ENCODE results near the gene ZBTB25. TPM values are rescaled to one million over a fixed set of nuclear protein-coding genes. Genes with fewer than 3 reads are reported as not detected.

The ZBTB25 gene
- total and polyA plus RNA-seq, 10 of the 15 experiments (the other 5 are each of a cell fraction or from before 2014, with no cell fraction given) = 4.1 to 33.9 (median 9.7) TPM

- RAD21 ChIA-PET (ENCODE audit: unreplicated experiment) = interaction anchor here (0.7 to 1.5 kb wide), 5 partner anchors 10 to 173 kb away, joined by 3 to 5 read pairs (median 3); no protein-coding TSS in a partner anchor
- no peaks in the 10 kb centered on the region for H4K20me1 ChIP-seq (ENCODE audit: control insufficient read depth, insufficient read depth)
- ATAC-seq = peak; percentile 67
- peaks cover 9% of the 10 kb centered on the region for H3K4me1 ChIP-seq (ENCODE audit: control insufficient read depth, insufficient read depth, low read length)
- intact Hi-C loops (cut with micrococcal nuclease; ENCODE audit: unreplicated experiment) = no loop called here
- FAIRE-seq = no peak
- H3K9ac ChIP-seq (ENCODE audit: control insufficient read depth, insufficient read depth, low read length) = no peak overlapping the region
- no peak overlapping the region for H3K4me2 ChIP-seq (ENCODE audit: control insufficient read depth, insufficient read depth)
- POLR2A ChIA-PET = interaction anchor here (0.7 to 2.4 kb wide), 5 partner anchors 9 to 70 kb away, joined by 3 to 12 read pairs (median 4); partner anchors contain the start of gene MTHFD1
- DNase-seq (ENCODE audit: low read depth, low spot score) = no peak
- no peak overlapping the region for H3K4me3 ChIP-seq
- no peak overlapping the region for H3K27ac ChIP-seq (ENCODE audit: control insufficient read depth, insufficient read depth)
- no peak overlapping the region for H2AFZ ChIP-seq (ENCODE audit: control insufficient read depth, low read depth, low read length)
- CTCF ChIA-PET = interaction anchor here (1.0 to 1.3 kb wide), 3 partner anchors 11 to 59 kb away, joined by 3 to 4 read pairs (median 3); no protein-coding TSS in a partner anchor
- no peak for TF ChIP-seq TCF3 (IDR thresholded peaks at IDR 0.05; ENCODE audit: borderline replicate concordance, insufficient read depth, low read depth, low read length)
- no peak for TF ChIP-seq PAX8 (IDR thresholded peaks at IDR 0.05)
- peak; percentile 72 for TF ChIP-seq ZNF384 (IDR thresholded peaks at IDR 0.05; ENCODE audit: borderline replicate concordance, low read depth, low read length)
- TF ChIP-seq MEF2B (IDR thresholded peaks at IDR 0.05; ENCODE audit: partially characterized antibody, poor library complexity, severe bottlenecking) = peak; percentile 33
- no peak for TF ChIP-seq RAD51 (IDR thresholded peaks at IDR 0.05)
- 0 out of 2 replicates have a peak, but pooled peaks have one; percentile 25 for TF ChIP-seq NBN (IDR thresholded peaks at IDR 0.05)
- TF ChIP-seq NR2C2 (IDR thresholded peaks at IDR 0.05; ENCODE audit: borderline replicate concordance, control insufficient read depth, insufficient read length, low read depth) = no peak
- TF ChIP-seq ATF7 (IDR thresholded peaks at IDR 0.05; ENCODE audit: low read depth) = peak; percentile 34; the same call in 1 of the 2 replicates
- no peak for TF ChIP-seq CBX3 (IDR thresholded peaks at IDR 0.05; ENCODE audit: borderline replicate concordance, low read depth)
- no peak for TF ChIP-seq DPF2 (IDR thresholded peaks at IDR 0.05)
- TF ChIP-seq POLR2AphosphoS5 (IDR thresholded peaks at IDR 0.05; ENCODE audit: low read length) = no peak
- TF ChIP-seq ZNF274 (IDR thresholded peaks at IDR 0.05; ENCODE audit: insufficient read depth, insufficient read length) = no peak
- no peak for TF ChIP-seq BRCA1 (IDR thresholded peaks at IDR 0.05; ENCODE audit: low read depth, low read length)
- no peak for TF ChIP-seq EP300 (IDR thresholded peaks at IDR 0.05; ENCODE audit: borderline replicate concordance in 1 of 2, control insufficient read depth in 1 of 2, low read depth in 2 of 2, low read length in 2 of 2)
- H3K79me2 ChIP-seq (ENCODE audit: control insufficient read depth, insufficient read depth, low read length) = peaks cover 36% of the 10 kb centered on the region
- no peaks in the 10 kb centered on the region for H3K27me3 ChIP-seq (replicated peaks in 1 of 2; ENCODE audit: control insufficient read depth in 2 of 2, insufficient read depth in 2 of 2, low read length in 1 of 2)
- in situ Hi-C loops (cut with MboI) = no loop called here
- SMC1A ChIA-PET (ENCODE audit: uncharacterized antibody, unreplicated experiment) = interaction anchor here (0.8 to 5.1 kb wide), 5 partner anchors 9 to 222 kb away, joined by 3 to 29 read pairs (median 3); no protein-coding TSS in a partner anchor
- WGBS (ENCODE audit: insufficient coverage, insufficient replicate concordance, low lambda C conversion rate, missing lambda C conversion rate) = 27% methylated on average over 2 of the region's 2 CpGs
- no TSS peak for BruUV-seq (replicated peaks)
- peaks cover 5 to 31% of the 10 kb centered on the region in 2 experiments for H3K36me3 ChIP-seq (ENCODE audit: control insufficient read depth in 2 of 2, insufficient read depth in 2 of 2, low read length in 1 of 2)
- no peaks in the 10 kb centered on the region for H3K9me3 ChIP-seq (replicated peaks; ENCODE audit: control insufficient read depth, insufficient read depth, low read length)
Observed at GRCh38 chr14:64407329-64407728, 96.3 kb downstream of the ZBTB25 start.

All from GM12878 (cell line).